ENCODE results near the gene ZDHHC11.
"Not testable (repeated sequence)": the region's sequence is repeated elsewhere in the genome, so short reads cannot be mapped to it uniquely, and the experiment has no call there.

The ZDHHC11 gene

DNA sequence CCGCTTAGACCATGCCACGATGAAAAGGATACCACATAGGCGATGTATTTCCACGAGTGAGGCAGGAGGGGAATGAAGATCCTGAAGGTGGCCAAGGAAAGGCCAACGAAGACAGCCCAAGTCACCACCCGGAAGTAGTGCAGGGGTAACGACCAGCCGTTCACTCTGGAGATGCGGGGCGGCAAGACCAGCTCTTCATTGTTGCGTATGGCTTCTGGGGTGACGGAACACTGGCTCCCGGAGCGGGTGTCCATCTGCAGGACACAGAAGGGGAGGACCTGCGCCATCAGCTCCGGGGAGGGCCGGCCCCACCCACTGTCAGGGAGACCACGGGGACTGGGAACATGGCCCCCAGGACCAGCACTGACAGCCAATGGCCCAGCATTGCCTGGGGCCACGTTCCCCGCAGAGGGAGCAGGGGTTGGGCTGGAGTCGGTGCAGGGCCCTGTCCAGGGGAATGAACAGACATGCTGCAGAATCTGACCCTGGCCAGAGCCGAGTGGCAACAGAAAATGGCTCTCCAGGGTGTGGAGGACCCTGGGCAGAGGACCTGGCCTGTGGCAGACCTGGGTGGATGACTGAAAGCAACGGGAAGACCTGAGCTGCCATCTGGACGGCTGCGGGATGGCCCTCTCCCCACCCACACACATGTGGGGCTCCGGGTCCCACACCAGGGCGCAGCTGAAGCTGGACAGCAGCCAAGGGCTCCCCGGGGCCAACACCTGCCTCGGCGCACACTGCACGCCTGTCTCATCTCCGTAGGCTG is 83.9 kb downstream of the ZDHHC11 start:
- TF ChIP-seq, protein P1, sequence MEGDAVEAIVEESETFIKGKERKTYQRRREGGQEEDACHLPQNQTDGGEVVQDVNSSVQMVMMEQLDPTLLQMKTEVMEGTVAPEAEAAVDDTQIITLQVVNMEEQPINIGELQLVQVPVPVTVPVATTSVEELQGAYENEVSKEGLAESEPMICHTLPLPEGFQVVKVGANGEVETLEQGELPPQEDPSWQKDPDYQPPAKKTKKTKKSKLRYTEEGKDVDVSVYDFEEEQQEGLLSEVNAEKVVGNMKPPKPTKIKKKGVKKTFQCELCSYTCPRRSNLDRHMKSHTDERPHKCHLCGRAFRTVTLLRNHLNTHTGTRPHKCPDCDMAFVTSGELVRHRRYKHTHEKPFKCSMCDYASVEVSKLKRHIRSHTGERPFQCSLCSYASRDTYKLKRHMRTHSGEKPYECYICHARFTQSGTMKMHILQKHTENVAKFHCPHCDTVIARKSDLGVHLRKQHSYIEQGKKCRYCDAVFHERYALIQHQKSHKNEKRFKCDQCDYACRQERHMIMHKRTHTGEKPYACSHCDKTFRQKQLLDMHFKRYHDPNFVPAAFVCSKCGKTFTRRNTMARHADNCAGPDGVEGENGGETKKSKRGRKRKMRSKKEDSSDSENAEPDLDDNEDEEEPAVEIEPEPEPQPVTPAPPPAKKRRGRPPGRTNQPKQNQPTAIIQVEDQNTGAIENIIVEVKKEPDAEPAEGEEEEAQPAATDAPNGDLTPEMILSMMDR (conservative IDR thresholded peaks at IDR 0.05; ENCODE audit: low read length), result no peak
- H3K4me3 ChIP-seq (ENCODE audit: low read length), result no peak overlapping the region
- no peak for DNase-seq (ENCODE audit: low read depth)

GRCh38 chr5:765948-766631 is 84.7 kb downstream of the ZDHHC11 start:
- no peak overlapping the region for H3K4me3 ChIP-seq (ENCODE audit: low read length)
- DNase-seq (ENCODE audit: low read depth), result no peak
- TF ChIP-seq, protein P1 (conservative IDR thresholded peaks at IDR 0.05; ENCODE audit: low read length), result no peak

DNA sequence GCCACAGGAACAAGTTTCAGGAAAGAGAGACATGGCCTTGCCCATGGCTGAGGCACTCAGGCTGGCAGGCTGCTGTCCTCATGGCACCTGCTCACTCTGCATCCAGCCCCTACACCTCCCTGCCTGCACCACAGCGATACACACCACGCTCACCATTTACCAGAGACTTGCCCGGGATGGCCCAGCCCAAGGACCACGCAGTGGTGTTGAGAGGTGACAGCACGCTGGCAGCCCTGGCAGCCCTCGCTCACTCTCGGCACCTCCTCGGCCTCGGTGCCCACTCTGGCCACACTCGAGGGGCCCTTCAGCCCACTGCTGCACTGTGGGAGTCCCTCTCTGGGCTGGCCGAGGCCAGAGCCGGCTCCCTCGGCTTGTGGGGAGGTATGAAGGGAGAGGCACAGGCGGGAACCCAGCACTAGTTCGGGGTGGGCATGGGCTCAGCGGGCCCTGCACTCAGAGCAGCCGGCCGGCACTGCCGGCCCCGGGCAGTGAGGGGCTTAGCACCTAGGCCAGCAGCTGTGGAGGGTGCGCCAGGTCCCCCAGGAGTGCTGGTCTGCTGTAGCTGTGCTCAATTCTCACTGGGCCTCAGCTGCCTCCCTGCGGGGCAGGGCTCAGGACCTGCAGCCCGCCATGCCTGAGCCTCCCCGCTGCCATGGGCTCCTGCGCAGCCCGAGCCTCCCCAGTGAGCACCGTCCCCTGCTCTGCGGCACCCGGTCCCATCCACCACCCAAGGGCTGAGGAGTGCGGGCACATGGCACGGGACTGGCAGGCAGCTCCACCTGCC is 86.6 kb downstream of the ZDHHC11 start:
- DNase-seq (ENCODE audit: low read depth), result no peak
- no peak overlapping the region for H3K4me3 ChIP-seq (ENCODE audit: low read length)
- TF ChIP-seq, protein P1 (conservative IDR thresholded peaks at IDR 0.05; ENCODE audit: low read length), result no peak

- DNase-seq (ENCODE audit: low read depth), result no peak
- TF ChIP-seq, protein P1 (conservative IDR thresholded peaks at IDR 0.05; ENCODE audit: low read length), result no peak
- H3K4me3 ChIP-seq (ENCODE audit: low read length), result no peak overlapping the region
These were observed 87.4 kb downstream of the ZDHHC11 start for GRCh38 chr5:763397-763796.

- DNase-seq (ENCODE audit: low read depth); H3K4me3 ChIP-seq (ENCODE audit: low read length): not testable (repeated sequence)
These were observed 87.8 kb downstream of the ZDHHC11 start for GRCh38 chr5:762996-763395.

- no peak for DNase-seq (ENCODE audit: low read depth)
- TF ChIP-seq, protein P1 (conservative IDR thresholded peaks at IDR 0.05; ENCODE audit: low read length), result no peak
- H3K4me3 ChIP-seq (ENCODE audit: low read length), result no peak overlapping the region
These were observed 88.7 kb downstream of the ZDHHC11 start for GRCh38 chr5:761854-762710.
